Mucosa of gallbladder (tissue), 1 donor: Measurements from ENCODE around the gene CRIM1. TPM values are rescaled to one million over a fixed set of nuclear protein-coding genes. Genes with fewer than 3 reads are reported as not detected.

ENCODE experiments used
- DNase-seq: peaks from one replicate; pipeline ENCODE4 v3.0.0-alpha.2; 2020; ENCODE audit warnings: low spot score
- total RNA-seq: library from RNA; stranded (reverse); gene quantifications from one replicate; pipeline ENCODE4 v1.2.1, GENCODE V29; 2021
- donor health status: DM: no; HTN: no; CAD: no.

The CRIM1 gene
- total RNA-seq, 1 donor from 2014 or later, result 153 TPM

DNA sequence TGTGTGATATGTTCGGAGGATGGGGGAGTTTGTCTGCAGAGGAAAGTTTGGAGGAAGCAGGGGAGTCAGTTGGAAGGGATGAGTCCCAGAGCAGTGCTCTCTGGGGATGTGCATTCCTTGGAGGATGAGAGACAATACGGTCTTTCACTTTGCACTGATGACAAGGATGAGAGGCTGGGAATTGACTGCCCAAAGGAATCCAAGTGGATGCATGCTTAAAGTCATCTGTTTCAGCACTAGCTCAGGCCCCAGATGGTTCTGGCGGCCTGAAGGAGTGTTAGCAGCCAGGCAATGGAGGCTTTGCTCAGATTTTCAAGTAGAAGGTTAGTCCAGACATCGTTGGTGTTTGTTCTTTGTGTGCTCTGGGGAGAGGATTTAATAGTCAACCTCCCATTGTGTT lies 100.2 kb downstream of the CRIM1 start:
- DNase-seq, result no peak

DNA sequence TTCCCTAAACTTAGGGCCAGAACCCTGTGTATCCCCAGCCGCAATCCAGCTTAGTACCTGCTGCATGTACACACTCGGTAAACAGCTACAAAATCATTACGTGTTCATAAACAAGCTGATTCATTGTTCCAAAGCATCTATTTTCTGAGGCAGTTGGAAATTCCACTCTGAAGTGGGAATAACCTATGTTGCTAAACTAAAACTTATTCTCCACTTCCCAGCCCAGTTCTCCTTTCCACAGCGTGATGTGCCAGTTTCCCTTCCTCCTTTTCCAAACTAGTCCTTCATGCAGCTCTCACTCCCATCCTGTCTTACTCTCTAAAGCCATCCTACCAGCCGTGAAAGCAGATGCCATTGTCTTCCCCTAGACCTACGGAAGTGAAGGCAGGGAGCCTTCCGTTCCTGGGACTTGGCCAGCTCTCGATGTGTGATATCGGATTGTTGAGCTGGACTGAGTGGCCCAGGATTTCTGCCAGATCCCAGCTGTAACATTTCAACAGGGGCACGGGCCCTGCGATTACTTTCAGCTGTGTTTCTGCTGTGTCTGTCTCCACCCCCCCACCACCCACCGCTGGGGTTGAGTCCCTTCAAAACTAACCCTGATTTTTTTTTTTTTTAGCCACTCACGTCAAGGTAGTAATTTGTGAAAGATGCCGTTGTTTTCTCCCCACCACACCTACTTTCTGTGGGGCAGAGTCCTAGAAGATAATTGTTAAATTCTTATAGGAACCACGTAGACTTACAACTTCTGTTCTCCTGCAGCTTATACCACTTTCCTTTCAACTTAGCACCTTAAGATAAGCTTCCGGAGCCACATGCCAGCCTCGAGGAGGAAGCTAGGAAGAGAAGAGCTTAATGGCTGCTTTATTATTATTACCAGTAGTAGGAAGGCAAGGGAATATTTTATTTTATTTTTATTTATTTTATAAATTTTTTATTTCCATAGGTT lies 100.9 kb downstream of the CRIM1 start:
- peak; percentile 64 for DNase-seq

DNA sequence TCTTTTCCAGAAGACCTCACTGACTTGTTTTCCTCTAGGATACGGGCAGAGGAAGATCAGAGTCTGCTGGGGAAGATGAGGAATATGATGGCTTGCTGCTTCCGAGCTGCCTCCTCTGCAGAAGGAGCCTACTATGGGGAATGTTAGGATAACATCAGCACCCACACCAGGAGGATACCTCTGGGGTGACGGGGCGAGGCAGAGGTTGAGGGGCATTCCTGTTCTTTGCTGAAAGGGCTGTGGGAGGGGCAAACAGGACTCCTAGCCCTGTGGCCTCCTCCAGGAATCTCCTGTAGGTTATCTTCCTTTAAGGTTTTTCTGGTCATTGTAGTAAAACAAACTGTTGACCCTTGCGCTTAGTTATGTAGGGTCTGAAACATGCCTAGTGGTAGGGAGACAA lies 102.5 kb downstream of the CRIM1 start:
- no peak for DNase-seq

DNA sequence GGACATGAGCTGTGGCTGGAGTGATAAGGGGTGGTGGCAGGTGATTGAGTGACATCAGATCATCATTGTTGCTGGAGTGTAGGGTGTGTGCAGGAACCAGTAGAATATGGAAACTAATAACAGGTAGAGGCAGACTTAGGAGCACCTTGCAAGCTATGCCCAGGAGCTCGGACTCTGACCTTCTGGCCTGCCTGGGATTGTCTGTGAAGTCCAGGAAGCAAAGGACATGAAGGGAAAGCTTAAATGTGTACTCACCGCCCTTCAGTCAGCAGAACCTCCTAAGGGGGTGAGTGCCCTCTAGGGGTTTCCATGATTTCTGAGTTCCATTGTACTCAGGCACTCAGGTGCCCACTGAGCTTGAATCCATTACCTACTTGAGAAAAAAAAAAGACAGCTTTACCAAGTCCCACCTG lies 104.2 kb downstream of the CRIM1 start:
- peak; percentile 78 for DNase-seq

DNA sequence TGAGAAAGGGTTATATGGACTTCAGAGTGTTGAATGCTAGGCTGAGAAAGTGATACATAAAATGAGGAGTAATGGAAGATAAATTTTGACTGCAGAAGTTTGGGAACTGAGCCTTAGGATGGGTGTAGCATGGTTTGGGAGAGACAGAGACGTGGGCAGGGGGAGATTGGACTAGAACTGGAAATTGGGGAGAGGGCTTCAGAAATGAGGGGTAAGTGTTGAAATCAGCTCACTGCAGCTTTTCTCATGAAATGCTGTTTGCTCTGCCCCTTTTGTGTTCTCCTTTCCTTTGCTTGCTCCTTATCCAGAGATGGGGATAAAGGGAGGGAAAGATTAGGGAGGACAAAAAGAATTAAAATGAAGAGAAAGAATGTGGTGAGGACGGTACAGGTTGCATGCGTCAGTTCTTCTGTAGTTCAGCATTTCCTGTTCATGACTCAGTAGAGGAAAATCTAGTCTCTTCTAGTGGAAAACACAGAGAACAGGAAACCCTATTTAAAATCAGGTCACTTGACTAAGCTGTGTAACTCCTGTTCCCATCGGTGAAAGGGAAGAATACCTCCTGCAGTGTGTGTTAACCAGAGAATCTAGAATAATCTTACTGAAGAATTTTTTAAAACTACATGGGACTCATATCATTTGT lies 105.6 kb downstream of the CRIM1 start:
- no peak for DNase-seq

DNA sequence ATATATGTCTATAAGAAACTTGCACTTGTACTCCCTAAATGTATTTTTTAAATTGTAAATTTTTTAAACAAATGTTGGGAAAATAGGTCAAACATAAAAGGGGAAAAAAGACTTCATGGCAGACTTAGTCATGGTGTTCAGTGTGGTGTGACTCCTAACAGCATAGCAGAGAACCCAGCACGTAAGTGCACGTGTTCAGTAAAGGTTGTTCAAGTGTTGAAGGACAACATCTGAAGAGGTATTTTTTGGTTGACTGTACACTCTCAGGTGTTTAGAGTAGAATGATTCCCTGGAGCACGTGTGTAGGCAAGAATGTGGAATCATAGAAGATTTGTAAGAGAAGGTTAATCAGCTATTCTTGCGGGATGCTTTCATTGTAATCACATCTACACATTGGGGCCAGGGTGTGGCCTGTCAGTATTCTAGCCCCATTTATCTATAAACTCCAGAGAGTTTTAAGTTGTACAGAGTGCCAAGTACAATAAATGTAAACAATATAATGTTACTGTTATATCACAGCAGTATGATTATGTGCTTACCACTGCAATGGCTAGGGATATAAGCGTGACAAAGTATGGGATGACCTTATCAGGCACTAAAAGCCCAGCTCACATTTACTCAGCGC lies 106.8 kb downstream of the CRIM1 start:
- no peak for DNase-seq

DNA sequence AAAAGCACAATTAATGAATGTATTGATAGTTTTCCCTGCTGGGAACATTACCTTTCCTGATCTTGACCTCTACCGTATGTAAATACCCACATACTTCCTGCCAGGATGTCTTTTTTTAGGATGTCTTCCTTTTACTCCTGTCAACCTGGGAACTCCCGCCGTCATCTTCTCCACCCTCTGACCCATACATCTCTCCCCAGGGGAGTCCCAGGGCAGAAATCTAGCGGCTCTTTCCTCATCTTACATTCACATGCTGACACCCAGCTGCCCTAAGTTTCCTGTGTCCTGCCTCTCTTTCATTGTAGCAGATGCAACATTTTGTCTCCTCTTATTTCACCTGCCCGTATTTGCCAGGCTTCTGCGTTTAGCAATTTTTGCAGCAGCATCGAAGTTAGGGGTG lies 107.8 kb downstream of the CRIM1 start:
- no peak for DNase-seq

DNA sequence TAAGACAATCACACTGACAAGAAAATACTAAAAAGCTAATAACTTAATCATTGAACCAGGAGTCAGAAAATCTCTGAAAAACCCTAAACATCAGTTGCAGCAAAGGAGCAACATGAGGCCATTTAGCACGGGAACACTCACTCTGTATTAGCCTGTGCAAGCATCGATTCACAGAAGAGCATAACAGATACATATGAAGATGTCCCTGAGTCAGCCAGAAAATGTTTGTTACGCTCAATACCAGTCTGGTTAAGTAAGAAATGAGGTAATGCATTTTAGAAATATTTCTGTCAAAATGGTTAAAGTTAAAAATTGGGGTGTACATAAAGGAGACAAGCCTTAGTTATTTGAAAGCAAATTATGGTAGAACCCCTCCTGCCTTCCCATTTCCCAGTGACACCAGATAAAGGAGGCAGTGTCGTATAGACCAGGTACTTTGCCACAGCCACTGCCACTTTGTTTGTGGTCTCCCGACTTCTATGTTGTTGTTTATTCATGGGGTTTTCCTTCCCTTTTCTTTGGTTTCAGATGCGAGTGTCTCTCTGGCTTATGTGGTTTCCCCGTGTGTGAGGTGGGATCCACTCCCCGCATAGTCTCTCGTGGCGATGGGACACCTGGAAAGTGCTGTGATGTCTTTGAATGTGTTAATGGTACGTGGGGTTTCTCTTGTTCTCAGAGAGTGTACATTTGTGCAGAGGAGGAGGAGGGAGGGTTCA lies 108.6 kb downstream of the CRIM1 start:
- no peak for DNase-seq

DNA sequence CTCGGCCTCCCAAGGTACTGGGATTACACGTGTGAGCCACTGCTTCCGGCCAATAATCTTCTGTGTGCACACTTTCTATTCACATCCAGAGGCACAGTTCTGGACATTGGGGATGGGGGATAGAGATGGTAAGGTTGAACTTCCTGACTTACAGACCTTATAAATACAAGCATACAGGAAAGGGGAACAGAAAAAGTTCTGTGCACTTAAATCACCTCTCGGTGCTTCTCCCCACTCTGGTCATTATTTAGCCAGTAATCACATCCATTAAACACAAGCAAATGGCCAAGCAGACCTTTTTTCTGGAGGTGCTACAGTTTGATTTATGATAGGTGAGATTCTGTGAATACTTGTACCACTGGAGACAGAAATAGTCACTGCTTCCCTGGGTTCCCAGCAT lies 110.6 kb downstream of the CRIM1 start:
- no peak for DNase-seq

DNA sequence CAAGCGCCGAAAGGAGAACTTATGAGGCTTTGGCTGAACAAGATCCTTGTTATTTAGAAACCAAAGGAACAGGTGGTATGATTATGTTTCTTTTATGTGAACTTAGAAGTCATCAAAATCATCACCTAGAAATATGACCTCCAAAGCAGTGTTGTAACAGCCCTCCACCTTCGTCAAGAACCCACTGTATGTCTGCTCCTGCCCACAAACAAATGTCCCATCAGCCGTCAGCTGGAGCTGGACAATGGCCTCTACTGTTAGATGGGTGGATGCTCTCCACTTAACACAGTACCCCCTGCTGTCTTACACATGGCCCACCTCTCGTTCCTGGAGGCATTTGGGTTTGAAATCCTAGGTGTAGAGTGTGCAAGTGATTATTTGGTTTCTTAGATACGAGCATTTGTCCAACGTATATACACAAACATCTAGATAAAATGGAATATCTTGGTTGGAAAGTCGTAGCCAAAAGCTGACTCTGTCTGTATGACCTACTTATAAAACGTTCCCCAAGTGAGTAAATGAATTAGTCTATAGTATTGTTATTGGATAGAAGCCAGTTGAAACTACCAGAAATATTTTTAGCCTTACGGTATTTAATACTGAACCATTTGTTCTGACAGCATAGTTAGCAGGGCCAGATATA lies 113.0 kb downstream of the CRIM1 start:
- DNase-seq, result no peak

DNA sequence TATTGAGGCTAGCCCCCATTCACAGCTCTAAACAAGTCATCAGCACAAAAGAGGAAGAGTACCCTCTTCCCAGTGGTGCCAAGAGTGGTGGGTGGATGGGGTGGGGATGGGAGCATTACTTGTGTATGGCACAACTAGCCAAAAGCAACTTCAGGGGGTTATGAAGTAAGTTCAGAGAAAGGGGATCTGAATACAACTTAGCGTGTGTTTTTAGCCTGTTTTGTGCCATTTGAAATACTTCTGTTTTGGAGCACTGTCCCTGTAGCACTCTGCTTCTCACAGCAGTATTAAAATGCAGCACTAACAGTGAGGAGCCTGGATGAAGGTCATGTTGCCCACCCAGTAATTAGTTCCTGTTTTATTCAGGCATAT lies 113.5 kb downstream of the CRIM1 start:
- DNase-seq, result no peak

DNA sequence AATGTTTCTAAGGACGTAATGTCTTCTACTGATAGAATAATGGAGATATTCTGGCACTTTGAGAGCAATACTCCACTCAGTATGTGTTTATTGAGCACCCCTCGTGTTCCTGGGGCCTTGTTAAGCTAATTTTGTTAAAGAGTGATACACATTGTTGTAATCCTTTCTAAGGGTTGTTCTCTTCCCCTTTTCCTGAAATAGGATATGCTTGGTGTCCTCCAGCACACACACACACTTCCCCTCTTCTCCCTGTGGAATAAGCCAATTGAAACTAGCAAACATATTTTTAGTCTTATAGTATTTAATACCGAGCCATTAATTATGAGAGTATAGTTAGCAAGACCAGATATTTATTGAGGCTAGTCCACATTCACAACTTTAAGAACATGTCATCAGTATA lies 114.1 kb downstream of the CRIM1 start:
- DNase-seq, result no peak

DNA sequence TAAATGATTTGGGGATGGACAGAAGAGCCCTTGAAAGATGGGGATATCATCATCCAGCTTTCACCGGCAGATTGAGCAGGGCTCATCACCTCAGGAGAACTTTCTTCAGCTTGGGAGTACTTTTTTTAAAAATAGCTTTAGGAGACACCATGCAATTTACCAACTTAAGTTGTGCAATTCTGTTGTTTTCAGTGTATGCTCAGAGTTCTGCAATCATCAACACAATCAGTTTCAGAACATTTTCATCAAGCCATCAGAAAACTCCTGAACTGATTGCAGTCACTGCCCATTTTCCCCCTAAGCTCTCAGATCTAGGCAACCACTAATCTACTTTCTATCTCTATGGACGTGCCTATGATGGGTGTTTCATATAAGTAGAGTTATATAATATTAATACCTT lies 117.7 kb downstream of the CRIM1 start:
- DNase-seq, result no peak

DNA sequence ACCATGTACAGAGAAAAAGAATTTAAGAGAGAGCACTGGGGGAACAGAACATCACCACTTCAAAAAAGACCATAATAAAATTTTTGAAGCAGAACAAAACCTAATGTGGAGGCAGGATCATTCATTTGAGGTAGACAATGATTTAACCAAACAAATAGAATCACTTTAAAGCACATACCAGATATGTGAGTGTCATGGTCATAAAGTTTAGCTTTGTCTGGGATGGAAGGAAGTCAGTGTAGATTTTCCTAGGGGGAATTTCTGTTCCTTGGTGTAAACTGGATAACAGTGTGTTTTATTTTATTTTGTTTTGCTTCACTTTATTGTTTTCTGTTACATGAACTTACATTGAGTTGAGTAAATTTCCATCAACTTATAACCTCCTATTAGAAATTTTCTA lies 120.8 kb downstream of the CRIM1 start:
- DNase-seq, result no peak

DNA sequence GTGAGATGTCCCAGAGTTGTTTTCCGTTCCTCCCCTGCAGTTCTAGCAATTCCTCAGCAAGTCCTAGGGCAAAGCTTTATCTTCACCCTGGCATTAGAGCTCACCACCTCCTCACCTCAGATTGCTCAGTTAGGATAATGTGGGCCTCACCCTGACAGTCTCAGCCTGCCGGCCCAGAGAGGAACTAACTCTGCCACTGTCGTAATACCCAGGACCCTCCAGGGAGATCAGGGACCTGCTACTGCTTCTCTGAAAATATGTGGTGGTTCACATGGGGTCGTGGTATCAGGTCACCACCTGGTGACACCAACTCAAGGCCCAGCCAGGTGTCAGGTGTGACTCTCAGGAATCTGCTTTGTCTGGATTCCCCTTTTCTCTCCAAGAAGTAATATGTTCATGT lies 121.7 kb downstream of the CRIM1 start:
- DNase-seq, result no peak

DNA sequence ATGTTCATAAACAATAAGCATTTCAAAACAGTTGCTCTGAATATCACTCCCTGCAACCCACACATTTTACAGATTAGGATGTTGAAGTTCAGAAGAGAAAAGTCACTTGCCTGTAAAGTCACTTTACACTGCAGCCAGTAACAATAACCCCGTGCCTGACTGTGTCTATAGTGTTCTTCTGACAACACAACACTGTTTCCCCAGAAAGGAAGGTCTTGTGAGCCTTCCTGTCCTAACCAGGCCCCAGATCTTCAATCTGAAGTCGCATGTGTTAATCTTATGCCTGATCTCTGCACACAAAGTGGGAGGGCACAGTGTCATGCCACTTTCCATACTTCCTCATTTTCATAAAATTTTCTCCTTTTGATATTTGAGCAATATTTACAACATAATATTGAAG lies 122.2 kb downstream of the CRIM1 start:
- DNase-seq, result no peak

DNA sequence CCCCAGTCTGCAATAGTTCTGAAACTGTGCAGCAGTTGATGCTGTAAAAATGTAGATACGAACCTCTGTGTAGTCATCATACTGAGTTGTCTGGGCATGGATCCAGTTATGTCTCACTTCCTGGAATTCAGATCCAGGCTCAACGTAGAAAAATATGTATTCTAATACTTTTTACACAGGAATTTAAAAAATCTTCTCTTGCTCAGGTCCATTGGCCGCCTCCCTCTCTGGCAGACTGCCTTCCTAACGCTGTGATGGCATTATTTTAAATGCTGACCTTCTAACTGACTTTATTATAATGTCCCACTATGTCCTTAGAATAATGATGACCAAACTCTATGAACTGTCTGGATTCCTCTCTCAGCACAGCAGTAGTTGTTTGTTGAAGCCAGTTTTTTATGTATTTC lies 122.8 kb downstream of the CRIM1 start:
- peak; percentile 60 for DNase-seq

DNA sequence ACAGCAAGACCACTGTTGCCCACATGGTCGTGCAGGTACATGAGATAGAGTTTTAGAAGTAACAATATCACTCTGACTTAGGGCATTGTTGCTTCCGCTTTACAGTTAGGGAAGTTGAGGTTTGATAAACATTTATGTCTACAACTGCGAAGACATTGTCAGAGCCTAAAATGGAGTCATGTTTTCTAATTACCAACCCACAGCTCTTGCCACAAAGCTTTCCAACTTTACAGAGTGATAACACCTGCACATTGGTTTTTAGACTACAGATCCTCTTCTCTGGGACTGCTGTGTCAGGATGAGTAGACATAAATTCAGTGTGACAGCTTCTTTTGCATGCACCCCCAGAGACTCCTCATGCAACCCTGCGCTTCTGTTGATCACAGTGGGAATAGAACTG lies 123.4 kb downstream of the CRIM1 start:
- DNase-seq, result no peak

DNA sequence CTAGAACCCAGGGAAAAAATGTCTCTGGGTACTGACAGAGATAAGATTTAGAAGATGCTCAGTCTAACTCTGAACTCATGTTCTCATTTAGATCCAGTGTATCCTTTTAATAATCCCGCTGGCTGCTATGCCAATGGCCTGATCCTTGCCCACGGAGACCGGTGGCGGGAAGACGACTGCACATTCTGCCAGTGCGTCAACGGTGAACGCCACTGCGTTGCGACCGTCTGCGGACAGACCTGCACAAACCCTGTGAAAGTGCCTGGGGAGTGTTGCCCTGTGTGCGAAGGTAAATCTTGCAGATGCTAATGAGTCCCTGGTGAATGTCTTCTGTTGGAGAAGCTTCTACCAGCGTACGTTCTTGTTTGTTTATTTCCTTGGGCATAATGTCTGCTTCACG lies 123.8 kb downstream of the CRIM1 start:
- DNase-seq, result no peak

DNA sequence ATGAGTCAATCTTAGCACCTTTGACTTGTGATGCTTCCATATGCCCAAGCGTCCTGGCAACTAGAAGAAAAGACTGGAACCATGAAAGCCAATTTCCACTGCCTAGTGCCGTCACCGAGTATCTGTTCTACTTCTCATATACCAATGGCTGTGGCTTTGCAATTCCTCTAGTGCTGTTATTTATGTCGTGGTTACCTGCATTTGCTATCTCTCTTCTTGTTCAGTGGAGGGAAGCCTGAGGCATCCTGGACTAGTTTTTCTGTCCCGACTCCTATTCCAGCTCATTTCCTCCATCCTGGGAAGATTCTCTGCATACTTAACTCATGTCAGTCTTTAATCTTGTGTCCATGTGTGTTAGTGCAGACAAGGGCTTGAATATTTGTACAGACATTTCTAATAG lies 124.5 kb downstream of the CRIM1 start:
- no peak for DNase-seq

DNA sequence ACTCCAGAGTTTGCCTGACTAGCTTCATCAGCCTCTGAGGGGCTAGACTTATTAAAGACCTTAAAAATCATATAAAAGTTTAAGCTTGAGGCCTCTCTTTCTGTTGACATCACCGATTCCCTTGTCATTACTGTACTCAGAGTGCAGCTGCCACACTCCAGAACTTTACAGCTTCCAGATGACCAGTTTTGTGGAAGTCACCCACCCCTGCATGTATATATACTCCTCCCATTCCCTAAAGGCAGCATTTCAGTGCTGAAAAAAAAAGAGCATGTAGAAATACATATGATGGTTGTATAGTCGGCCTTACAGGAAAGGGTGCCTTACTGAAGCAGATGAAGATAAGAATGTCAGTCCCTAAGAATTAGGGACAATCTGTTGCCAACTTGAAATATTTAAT lies 125.1 kb downstream of the CRIM1 start:
- no peak for DNase-seq

DNA sequence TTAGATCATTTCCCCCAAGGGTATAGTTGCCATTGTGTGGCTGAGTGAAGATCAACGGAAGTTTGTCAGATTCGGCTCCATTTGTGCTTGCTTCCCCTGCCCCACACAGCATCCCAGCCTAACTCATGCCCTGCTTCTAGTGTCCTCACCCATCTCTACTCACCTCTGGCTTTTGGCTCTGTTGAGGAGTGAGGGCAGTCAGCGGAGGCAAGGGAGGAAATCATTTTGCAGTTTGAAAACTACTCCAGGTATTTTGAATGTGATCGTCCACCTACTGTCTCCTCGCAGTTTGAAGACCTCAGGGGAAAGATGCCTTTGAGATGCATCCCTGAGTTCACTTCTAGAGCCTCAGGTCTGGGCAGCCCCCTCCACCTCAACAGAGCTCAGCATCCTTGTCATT lies 126.1 kb downstream of the CRIM1 start:
- DNase-seq, result no peak
